Measurements from ENCODE around the gene TRIM9.

The TRIM9 gene

DNA sequence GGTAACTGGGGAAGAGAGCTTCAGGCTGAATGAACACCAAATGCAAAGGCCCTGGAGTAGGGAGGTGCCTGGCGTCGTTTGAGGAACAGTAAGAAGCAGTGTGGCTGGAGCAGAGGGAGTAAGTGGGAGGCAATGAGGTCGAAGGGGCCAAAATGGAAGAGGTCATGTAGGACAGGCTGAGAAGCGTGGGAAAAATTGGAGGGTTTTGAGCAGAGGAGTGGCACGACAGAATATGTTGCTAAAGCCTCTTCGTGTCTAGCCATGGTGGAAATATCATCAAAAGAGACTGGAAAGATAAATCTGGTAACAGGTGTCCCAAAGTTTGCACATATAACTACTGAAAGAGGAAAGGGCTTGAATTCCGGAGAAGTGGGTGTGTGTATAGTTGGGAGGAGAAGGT, 1.9 kb downstream of the TRIM9 start:
- DNase-seq = no peak

- no peak for DNase-seq
These were observed 5.6 kb downstream of the TRIM9 start for GRCh38 chr14:51089278-51089677.

- DNase-seq = no peak
These were observed 7.9 kb downstream of the TRIM9 start for GRCh38 chr14:51087031-51087441.

GRCh38 chr14:51086044-51086443, 8.9 kb downstream of the TRIM9 start:
- DNase-seq = no peak

GRCh38 chr14:51084962-51085361, 9.9 kb downstream of the TRIM9 start:
- no peak for DNase-seq

DNA sequence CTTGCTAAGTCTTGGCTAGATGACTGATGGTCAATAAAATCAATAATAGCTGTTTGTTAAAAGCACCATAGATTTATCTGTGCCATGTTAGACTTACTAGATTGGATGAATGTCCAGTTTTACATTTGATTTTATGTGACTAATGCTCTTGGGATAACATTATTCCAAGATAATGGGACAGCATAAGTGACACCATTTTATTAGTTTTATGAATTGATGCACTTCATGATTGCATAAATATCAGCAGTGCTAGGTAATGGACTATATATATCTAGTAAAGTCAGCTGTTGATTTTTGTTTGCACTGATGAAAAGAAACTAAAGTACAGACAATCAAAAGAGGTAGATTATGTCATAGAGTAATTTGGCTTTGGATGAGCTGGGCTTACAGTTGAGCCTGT, 10.4 kb downstream of the TRIM9 start:
- DNase-seq = no peak

- DNase-seq = no peak
These were observed 12.6 kb downstream of the TRIM9 start for GRCh38 chr14:51082349-51082748.

- DNase-seq = no peak
These were observed 13.2 kb downstream of the TRIM9 start for GRCh38 chr14:51081712-51082111.

GRCh38 chr14:51081209-51081608, 13.7 kb downstream of the TRIM9 start:
- no peak for DNase-seq

- DNase-seq = no peak
These were observed 14.3 kb downstream of the TRIM9 start for GRCh38 chr14:51080645-51081044.

GRCh38 chr14:51079489-51079888, 15.4 kb downstream of the TRIM9 start:
- DNase-seq = no peak

DNA sequence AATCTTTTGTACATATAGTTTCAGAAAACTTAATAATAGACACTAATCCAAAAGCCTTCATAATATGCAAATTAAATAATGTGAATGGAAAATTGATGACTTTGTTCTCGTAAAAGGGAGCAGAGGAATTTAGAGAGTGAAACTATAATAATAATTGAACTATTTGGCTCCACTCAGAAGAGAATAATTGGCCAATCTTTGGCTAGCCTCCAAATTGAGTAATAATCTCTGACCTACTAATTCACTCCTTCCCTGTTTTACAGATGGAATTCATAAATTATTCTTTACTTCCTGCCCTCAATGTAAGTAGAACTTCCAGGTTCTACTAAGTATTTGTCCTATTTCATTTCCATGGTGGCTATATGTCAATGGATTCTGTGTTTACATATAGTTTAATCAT, 15.8 kb downstream of the TRIM9 start:
- no peak for DNase-seq

GRCh38 chr14:51074701-51075385, 20.1 kb downstream of the TRIM9 start:
- DNase-seq = no peak

DNA sequence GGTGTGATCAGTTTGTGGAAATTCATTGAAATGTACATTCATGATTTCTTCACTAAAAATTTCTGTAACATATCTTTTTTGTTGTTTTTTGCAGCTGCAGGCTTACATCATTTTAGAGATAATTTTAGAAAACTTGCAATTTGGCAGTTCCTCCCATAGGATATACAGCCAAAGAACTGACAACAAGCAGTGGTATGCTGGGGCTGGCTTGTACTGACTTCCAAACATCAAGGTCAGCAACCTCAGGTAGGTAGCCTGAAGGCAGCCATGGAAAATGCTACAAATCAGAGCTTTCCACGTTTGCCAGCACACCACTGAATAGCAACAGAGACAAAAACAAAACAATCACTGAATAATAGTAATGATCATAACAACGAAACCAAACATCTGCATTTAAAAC, 21.2 kb downstream of the TRIM9 start:
- DNase-seq = no peak

GRCh38 chr14:51072976-51073375, 21.9 kb downstream of the TRIM9 start:
- DNase-seq = no peak

- DNase-seq = no peak
These were observed 23.0 kb downstream of the TRIM9 start for GRCh38 chr14:51071857-51072256.

DNA sequence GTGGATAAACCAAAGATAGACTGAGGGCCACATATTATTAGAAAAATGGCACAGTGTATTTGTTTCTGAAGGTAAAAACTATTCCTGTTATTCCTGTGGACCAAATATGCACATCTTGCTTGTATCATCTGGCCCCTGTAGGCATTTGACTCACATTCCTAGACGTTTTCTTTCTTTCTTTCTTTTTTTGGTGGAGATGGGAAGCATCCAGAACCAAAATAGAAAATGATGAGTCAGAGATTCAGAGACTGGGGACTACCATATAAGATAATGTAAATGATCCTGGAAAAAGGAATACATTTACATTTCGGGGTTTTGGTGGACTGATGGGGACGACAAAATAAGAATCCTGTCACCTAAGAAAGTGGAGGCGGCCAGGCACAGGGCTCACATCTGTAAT, 24.2 kb downstream of the TRIM9 start:
- no peak for DNase-seq

GRCh38 chr14:51069055-51069454, 25.9 kb downstream of the TRIM9 start:
- DNase-seq = no peak

DNA sequence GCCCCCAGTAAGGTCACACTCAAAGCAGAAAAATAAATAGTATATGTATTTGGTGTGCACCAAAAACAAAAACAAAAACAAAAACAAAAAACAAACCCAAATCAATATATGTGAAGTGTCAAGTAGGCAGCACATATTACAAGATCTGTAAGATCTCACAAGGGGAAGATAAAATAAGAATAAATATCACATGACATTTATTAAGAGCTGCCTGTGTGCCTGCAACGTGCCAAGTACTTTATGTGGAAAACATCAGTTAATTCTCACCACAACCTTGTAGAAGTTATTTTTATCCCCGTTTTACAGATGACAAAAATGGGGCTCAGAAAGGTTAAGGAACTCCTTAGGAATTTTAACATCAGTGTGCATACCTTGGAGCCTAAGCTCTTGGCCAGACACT, 26.6 kb downstream of the TRIM9 start:
- DNase-seq = no peak

DNA sequence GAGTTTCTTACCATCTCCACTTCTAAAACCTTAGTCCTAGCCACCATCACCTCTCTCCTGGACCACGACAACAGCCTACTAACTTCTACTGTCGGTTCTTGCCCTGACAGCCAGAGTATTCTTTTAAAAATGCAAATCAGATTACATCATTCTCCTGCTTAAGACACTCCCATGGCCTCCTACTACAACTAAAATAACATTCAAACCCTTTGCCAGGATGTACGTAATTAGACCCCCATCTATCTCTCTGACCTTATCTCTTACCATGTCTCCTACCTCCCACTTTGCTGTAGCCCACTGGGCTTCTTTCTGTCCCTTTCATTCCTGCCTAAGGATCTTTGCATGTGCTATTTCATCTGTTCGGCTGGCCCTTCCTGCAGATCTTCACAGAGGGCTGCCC, 27.6 kb downstream of the TRIM9 start:
- no peak for DNase-seq

DNA sequence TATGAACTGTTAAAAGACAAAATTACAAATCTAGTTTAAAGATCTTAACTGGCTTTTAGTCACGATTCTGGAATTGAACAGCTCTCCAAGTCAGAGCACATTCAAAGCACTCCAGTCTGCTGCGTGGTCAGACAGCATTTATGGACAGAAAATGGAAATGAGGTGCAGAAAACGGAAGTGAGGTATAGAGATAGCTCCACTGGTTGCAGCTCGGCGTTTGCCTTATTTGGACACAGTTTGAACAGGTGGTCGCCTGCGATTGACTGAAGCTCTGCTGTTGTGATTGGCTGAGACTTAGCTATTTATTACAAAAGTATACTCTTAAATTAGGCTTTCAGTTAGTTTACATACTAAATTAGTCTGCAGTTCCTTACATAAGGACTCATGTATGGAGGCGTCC, 28.3 kb downstream of the TRIM9 start:
- no peak for DNase-seq

GRCh38 chr14:51059032-51059431, 35.9 kb downstream of the TRIM9 start:
- DNase-seq = no peak

DNA sequence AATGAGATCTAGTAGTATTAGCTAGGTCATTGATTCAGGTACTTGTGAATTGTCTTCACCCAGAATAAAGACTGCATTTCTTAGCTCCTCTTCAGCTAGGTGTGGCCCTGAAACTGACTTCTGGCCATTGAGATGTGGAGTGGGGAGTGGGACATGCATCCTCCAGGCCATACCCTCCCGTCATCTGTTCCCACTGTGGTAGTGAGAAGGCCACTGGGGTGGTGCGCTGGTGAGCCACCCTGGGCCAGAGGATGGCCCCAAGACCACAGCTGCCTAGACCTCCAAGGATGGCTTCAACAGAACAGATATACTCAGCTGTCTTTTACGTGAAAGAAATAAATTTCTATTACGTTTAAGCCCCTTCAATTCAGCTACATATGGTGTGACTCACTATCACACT, 36.5 kb downstream of the TRIM9 start:
- DNase-seq = no peak

DNA sequence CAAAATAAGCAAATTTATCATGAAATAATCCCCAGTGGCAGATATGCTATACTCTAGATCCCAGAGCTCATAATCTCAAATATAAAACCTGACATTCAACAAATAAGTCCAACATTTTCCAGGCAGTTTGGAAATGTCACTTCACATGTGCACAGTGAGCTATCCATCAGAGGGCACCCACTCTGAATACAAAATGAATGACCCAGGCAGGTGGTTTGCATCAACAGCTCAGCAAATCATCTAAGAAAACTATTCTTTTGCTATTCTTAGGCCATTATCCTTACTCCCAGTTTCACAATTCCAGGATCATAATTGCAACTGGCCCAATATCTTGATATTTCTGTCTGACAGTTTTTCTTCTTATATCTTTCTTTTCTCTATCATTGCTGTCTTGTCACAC, 38.5 kb downstream of the TRIM9 start:
- DNase-seq = no peak

DNA sequence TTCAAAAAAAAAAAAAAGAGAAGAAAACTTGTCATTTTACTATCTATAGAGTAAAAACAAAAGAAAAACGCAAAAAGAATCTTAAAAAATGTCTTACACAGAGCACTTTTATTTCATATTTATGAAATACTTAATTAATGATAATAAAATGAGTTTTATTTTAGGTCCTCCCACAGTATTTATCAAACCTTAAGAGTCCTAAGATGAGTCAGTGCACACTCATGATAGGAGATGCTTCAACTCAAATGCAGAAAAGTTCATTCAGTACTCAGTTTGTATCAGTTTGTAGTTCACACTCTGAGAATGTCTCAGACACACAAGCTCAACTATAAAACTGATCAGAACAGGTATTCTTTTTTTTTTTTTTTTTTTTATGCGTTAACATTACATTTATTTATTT, 41.7 kb downstream of the TRIM9 start:
- no peak for DNase-seq

GRCh38 chr14:51044961-51045360, 49.9 kb downstream of the TRIM9 start:
- DNase-seq = no peak
